ENCODE measurements around the gene PWP1.
"Not testable (repeated sequence)": the region's sequence is repeated elsewhere in the genome, so short reads cannot be mapped to it uniquely, and the experiment has no call there.

Gene PWP1

GRCh38 chr12:107663277-107663676 is 22.3 kb upstream of the PWP1 start:
- peak; percentile 31 for DNase-seq (ENCODE audit: low read depth, low spot score)
- no peak overlapping the region for H3K4me3 ChIP-seq (ENCODE audit: low read length)

- no peak overlapping the region for H3K4me3 ChIP-seq (ENCODE audit: low read length)
- DNase-seq (ENCODE audit: low read depth, low spot score) = no peak
Observed at GRCh38 chr12:107666009-107666408, 19.6 kb upstream of the PWP1 start.

GRCh38 chr12:107667464-107667863 is 18.1 kb upstream of the PWP1 start:
- no peak overlapping the region for H3K4me3 ChIP-seq (ENCODE audit: low read length)
- no peak for DNase-seq (ENCODE audit: low read depth, low spot score)

GRCh38 chr12:107668320-107669098 is 17.1 kb upstream of the PWP1 start:
- DNase-seq (ENCODE audit: low read depth, low spot score) = no peak
- H3K4me3 ChIP-seq (ENCODE audit: low read length) = no peak overlapping the region

- no peak for DNase-seq (ENCODE audit: low read depth, low spot score)
- no peak overlapping the region for H3K4me3 ChIP-seq (ENCODE audit: low read length)
Observed at GRCh38 chr12:107669946-107670345, 15.7 kb upstream of the PWP1 start.

GRCh38 chr12:107670999-107671643 is 14.5 kb upstream of the PWP1 start:
- H3K4me3 ChIP-seq (ENCODE audit: low read length) = no peak overlapping the region
- DNase-seq (ENCODE audit: low read depth, low spot score) = peak; percentile 41

GRCh38 chr12:107677671-107678070 is 7.9 kb upstream of the PWP1 start:
- DNase-seq (ENCODE audit: low read depth, low spot score) = no peak

GRCh38 chr12:107679336-107679735 is 6.3 kb upstream of the PWP1 start:
- H3K4me3 ChIP-seq (ENCODE audit: low read length) = no peak overlapping the region
- no peak for DNase-seq (ENCODE audit: low read depth, low spot score)

More at GRCh38 chr12:107677671-107678070, 7.9 kb upstream of the PWP1 start:
- no peak overlapping the region for H3K4me3 ChIP-seq (ENCODE audit: low read length)

GRCh38 chr12:107681455-107681835 is 4.2 kb upstream of the PWP1 start:
- no peak overlapping the region for H3K4me3 ChIP-seq (ENCODE audit: low read length)
- no peak for DNase-seq (ENCODE audit: low read depth, low spot score)

GRCh38 chr12:107681836-107682820 is 3.5 kb upstream of the PWP1 start:
- H3K4me3 ChIP-seq (ENCODE audit: low read length) = no peak overlapping the region
- DNase-seq (ENCODE audit: low read depth, low spot score) = no peak

- DNase-seq (ENCODE audit: low read depth, low spot score) = no peak
- peak overlapping the region; percentile 80; the same call in 1 of the 2 replicates for H3K4me3 ChIP-seq (ENCODE audit: low read length)
Observed at GRCh38 chr12:107684029-107684795, 1.4 kb upstream of the PWP1 start.

- DNase-seq (ENCODE audit: low read depth, low spot score) = peak; percentile 41
- peak overlapping the region; percentile 80 for H3K4me3 ChIP-seq (ENCODE audit: low read length)
Observed at GRCh38 chr12:107684990-107685359, 624 bp upstream of the PWP1 start.

- DNase-seq (ENCODE audit: low read depth, low spot score) = peak; percentile 25
- H3K4me3 ChIP-seq (ENCODE audit: low read length) = not testable (repeated sequence)
Observed at GRCh38 chr12:107695772-107696171, 10.2 kb downstream of the PWP1 start.

- H3K4me3 ChIP-seq (ENCODE audit: low read length) = no peak overlapping the region
- DNase-seq (ENCODE audit: low read depth, low spot score) = no peak
Observed at GRCh38 chr12:107702106-107702505, 16.5 kb downstream of the PWP1 start.

GRCh38 chr12:107704041-107704440 is 18.4 kb downstream of the PWP1 start:
- no peak overlapping the region for H3K4me3 ChIP-seq (ENCODE audit: low read length)
- DNase-seq (ENCODE audit: low read depth, low spot score) = no peak

GRCh38 chr12:107705522-107705921 is 19.9 kb downstream of the PWP1 start:
- DNase-seq (ENCODE audit: low read depth, low spot score); H3K4me3 ChIP-seq (ENCODE audit: low read length): not testable (repeated sequence)

- H3K4me3 ChIP-seq (ENCODE audit: low read length) = no peak overlapping the region
- DNase-seq (ENCODE audit: low read depth, low spot score) = no peak
Observed at GRCh38 chr12:107715780-107716179, 30.2 kb downstream of the PWP1 start.

GRCh38 chr12:107718606-107719005 is 33.0 kb downstream of the PWP1 start:
- no peak overlapping the region for H3K4me3 ChIP-seq (ENCODE audit: low read length)
- DNase-seq (ENCODE audit: low read depth, low spot score) = no peak

GRCh38 chr12:107727327-107727726 is 41.7 kb downstream of the PWP1 start:
- not testable (repeated sequence) for H3K4me3 ChIP-seq (ENCODE audit: low read length); DNase-seq (ENCODE audit: low read depth, low spot score)

Data from Jurkat, Clone E6-1 (cell line).